ENCODE measurements around the gene TEN1. TPM values are rescaled to one million over a fixed set of nuclear protein-coding genes. Genes with fewer than 3 reads are reported as not detected.

TEN1 gene
- total and polyA plus RNA-seq, 10 donors, result 6.0 to 38.7 (median 17.0) TPM

GRCh38 chr17:76013377-76013932 is 34.4 kb downstream of the TEN1 start:
- H3K4me3 ChIP-seq, result no peak overlapping the region
- no peak for DNase-seq
- no peaks in the 10 kb centered on the region for H3K9me3 ChIP-seq
- no peaks in the 10 kb centered on the region for H3K36me3 ChIP-seq
- 75 to 87% (median 82%) methylated on average over 15 of the region's 15 CpGs for WGBS, 5 donors
- peaks cover 0 to 16% (median 8%) of the 10 kb centered on the region in 6 donors for H3K4me1 ChIP-seq
- H3K27me3 ChIP-seq (replicated peaks in 1 of 7), result peaks cover 0 to 22% (median 0%) of the 10 kb centered on the region in 7 donors
- TF ChIP-seq CTCF (IDR thresholded peaks at IDR 0.05 in 8 of 11, conservative IDR thresholded peaks at IDR 0.05 in 3 of 11) (no peak), POLR2AphosphoS5 (IDR thresholded peaks at IDR 0.05) (no peak)
- H3K27ac ChIP-seq, result no peak overlapping the region
- intact Hi-C loops (cut with DNase I; ENCODE audit: low total_unique reads), result no loop called here

- Histone ChIP-seq H3K4me1 (peaks cover 0 to 16% (median 8%) of the 10 kb centered on the region in 6 donors), H3K4me3 (peak overlapping the region in 1 of 8 donors; percentile 15), H3K27me3 (replicated peaks in 1 of 7) (peaks cover 0 to 22% (median 0%) of the 10 kb centered on the region in 7 donors), H3K27ac (no peak overlapping the region), H3K36me3 (no peaks in the 10 kb centered on the region), H3K9me3 (no peaks in the 10 kb centered on the region)
- 26 to 35% (median 30%) methylated on average over 17 to 19 of the region's 19 CpGs for WGBS, 5 donors
- intact Hi-C loops (cut with DNase I; ENCODE audit: low total_unique reads), result no loop called here
- TF ChIP-seq CTCF (IDR thresholded peaks at IDR 0.05 in 8 of 11, conservative IDR thresholded peaks at IDR 0.05 in 3 of 11) (peak; percentile 85 to 98 (median 96)), POLR2AphosphoS5 (IDR thresholded peaks at IDR 0.05) (peak in 2 of 3 donors; percentile 38 to 53), POLR2A (IDR thresholded peaks at IDR 0.05) (no peak)
- peak; percentile 93 for DNase-seq
These were observed 35.3 kb downstream of the TEN1 start for GRCh38 chr17:76014100-76014924.

- Histone ChIP-seq H3K27ac (no peak overlapping the region), H3K27me3 (replicated peaks in 1 of 7) (peaks cover 0 to 22% (median 0%) of the 10 kb centered on the region in 7 donors), H3K4me3 (no peak overlapping the region), H3K36me3 (no peaks in the 10 kb centered on the region), H3K9me3 (no peaks in the 10 kb centered on the region), H3K4me1 (peaks cover 0 to 16% (median 8%) of the 10 kb centered on the region in 6 donors)
- DNase-seq, result no peak
- no peak for TF ChIP-seq CTCF (IDR thresholded peaks at IDR 0.05 in 8 of 11, conservative IDR thresholded peaks at IDR 0.05 in 3 of 11)
- no peak for TF ChIP-seq POLR2AphosphoS5 (IDR thresholded peaks at IDR 0.05)
- no peak for TF ChIP-seq POLR2A (IDR thresholded peaks at IDR 0.05)
- WGBS, 5 donors, result 69 to 82% (median 79%) methylated on average over 11 to 26 of the region's 26 CpGs
- intact Hi-C loops (cut with DNase I; ENCODE audit: low total_unique reads), result no loop called here
These were observed 35.9 kb downstream of the TEN1 start for GRCh38 chr17:76014925-76015261.
